Mesodermal cell (in vitro differentiated cells): ENCODE data around the gene SLC9A1.

Source experiments
- H3K27ac ChIP-seq: 2 replicates; pipeline ENCODE4 v1.7.0; 2013; ENCODE audit warnings: mild to moderate bottlenecking, low read depth, low read length, moderate library complexity; ENCODE audit not compliant: severe bottlenecking
- H3K36me3 ChIP-seq: 2 replicates; pipeline ENCODE4 v1.7.1; 2013; ENCODE audit warnings: mild to moderate bottlenecking, low read length, moderate library complexity; ENCODE audit not compliant: control insufficient read depth, insufficient read depth
- H3K4me1 ChIP-seq: one replicate; pipeline ENCODE4 v1.7.1; 2013; ENCODE audit warnings: mild to moderate bottlenecking, low read length; ENCODE audit not compliant: insufficient read depth, control insufficient read depth, poor library complexity, severe bottlenecking
- H3K4me3 ChIP-seq: 2 replicates; pipeline ENCODE4 v1.7.0; 2013; ENCODE audit warnings: low read length, control low read depth, mild to moderate bottlenecking; ENCODE audit not compliant: insufficient read depth, poor library complexity, severe bottlenecking; ENCODE audit errors: extremely low read depth
- H3K9me3 ChIP-seq: 2 replicates; pipeline ENCODE4 v1.7.1; 2013; ENCODE audit warnings: mild to moderate bottlenecking, low read length, moderate library complexity; ENCODE audit not compliant: control insufficient read depth
- WGBS, 2 experiments: methylation state at CpG; one replicate each; pipeline ENCODE4 v1.1.5; 2013; ENCODE audit warnings: missing lambda C conversion rate in 2 of 2; ENCODE audit not compliant: insufficient coverage in 2 of 2; 5-methylcytosine and 5-hydroxymethylcytosine counted together

SLC9A1 gene

DNA sequence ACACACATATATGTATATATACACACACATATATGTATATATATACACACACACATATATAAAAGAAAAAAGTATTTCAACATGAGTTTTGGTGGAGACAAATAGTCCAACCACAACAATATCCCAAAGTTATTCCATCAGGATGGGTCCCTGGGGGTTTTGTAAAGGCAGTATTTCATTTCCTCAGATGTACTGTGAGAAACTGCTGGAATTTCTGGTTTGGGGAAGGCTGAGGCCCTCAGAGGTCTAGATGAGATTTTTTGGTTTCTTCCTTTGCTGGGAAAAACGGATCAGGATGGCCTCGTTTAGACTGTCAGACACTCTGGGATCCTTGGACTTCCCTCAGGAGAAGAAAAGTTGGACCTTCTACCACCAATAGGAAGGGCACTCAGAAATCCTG lies 105.8 kb downstream of the SLC9A1 start:
- Histone ChIP-seq H3K4me1 (peaks cover 4% of the 10 kb centered on the region), H3K9me3 (no peaks in the 10 kb centered on the region), H3K4me3 (no peak overlapping the region), H3K36me3 (no peaks in the 10 kb centered on the region), H3K27ac (no peak overlapping the region)
- WGBS, 2 experiments = 94 to 100% methylated on average over 2 of the region's 2 CpGs
